Right lobe of liver (tissue), 6 donors: ENCODE data around the gene CIROP. TPM values are rescaled to one million over a fixed set of nuclear protein-coding genes. Genes with fewer than 3 reads are reported as not detected.

Experiments
- ATAC-seq, 4 donors: fragments of 200-7000 bp; cut with Tn5 transposase; one replicate each; pipeline ENCODE4 v1.9.1; 2020; ENCODE audit warnings: mild to moderate bottlenecking in 4 of 4, moderate library complexity in 4 of 4
- DNase-seq, 3 donors: peaks; one replicate each; pipeline ENCODE4 v3.0.0-alpha.2; 2020
- H3K27ac ChIP-seq, 3 donors: fragments of 200-600 bp; one replicate each; pipeline ENCODE4 v1.8.0; 2022
- H3K27me3 ChIP-seq, 2 donors: fragments of 200-600 bp; one replicate each; pipeline ENCODE4 v1.8.0; 2022
- H3K36me3 ChIP-seq, 4 donors: fragments of 200-600 bp; sonication (generic) in 1 of 4; one replicate each; pipeline versions ENCODE4 v1.5.1 to v1.8.0; 2017 to 2022; ENCODE audit warnings: control low read depth in 1 of 4
- H3K4me1 ChIP-seq, 4 donors: fragments of 200-600 bp; sonication (generic) in 1 of 4; one replicate each; pipeline versions ENCODE4 v1.5.1 to v1.8.0; 2017 to 2022; ENCODE audit warnings: control low read depth in 1 of 4
- H3K4me3 ChIP-seq, 3 donors: fragments of 200-600 bp; one replicate each; pipeline ENCODE4 v1.8.0; 2022
- H3K9me3 ChIP-seq, 4 donors: fragments of 200-600 bp; sonication (generic) in 1 of 4; one replicate each; pipeline versions ENCODE4 v1.5.1 to v1.8.0; 2017 to 2022; ENCODE audit warnings: control low read depth in 1 of 4
- CTCF ChIP-seq, 4 donors: fragments of 200-600 bp in 3 of 4; fragments of 450-650 bp in 1 of 4; IDR thresholded peaks; one replicate each; pipeline versions ENCODE4 v1.5.1 to v1.8.0; 2016 to 2022; ENCODE audit warnings: antibody characterized with exemption in 4 of 4, mild to moderate bottlenecking in 2 of 4
- POLR2A ChIP-seq: fragments of 450-650 bp; IDR thresholded peaks from one replicate; pipeline ENCODE4 v1.6.1; 2017; ENCODE audit warnings: antibody characterized with exemption, mild to moderate bottlenecking
- WGBS: methylation state at CpG from one replicate; pipeline ENCODE4 v1.1.6; 2018; ENCODE audit warnings: low coverage, low lambda C conversion rate; ENCODE audit not compliant: insufficient coverage; ENCODE audit errors: missing lambda C conversion rate; 5-methylcytosine and 5-hydroxymethylcytosine counted together
- intact Hi-C, 2 donors: fragments of 100-400 bp; cut with DNase I; formaldehyde crosslinking; loops; one replicate each; pipeline versions ENCODE4 v1.11.2 to v1.14.1; 2022
- total RNA-seq, 6 experiments: library from RNA; depleted of rRNA in 2 of 6; stranded (reverse); fragments of >200 nt in 2 of 6; fragmentation: NEBNext Ultra II Directional in 3 of 6; extraction: Animal tissue kit (Norgen Biotek cat#: 25700) in 3 of 6; gene quantifications; one replicate each; pipeline versions ENCODE4 v1.1.0 to v1.2.4, GENCODE V29; 2016 to 2023
- donor health status: DM: no; HTN: yes; CAD: no.
- donor health status: DM: no; HTN: no; CAD: no.
- donor health status: DM: no; HTN: no; CAD: no.
- donor health status: DM: no; HTN: yes; CAD: no.
- donor health status: DM: no; HTN: yes; CAD: no.

Gene CIROP
- total RNA-seq, 6 experiments from 2014 or later = not detected

- 40% methylated on average over 1 of the region's 17 CpGs for WGBS
- intact Hi-C loops = no loop called here
- DNase-seq = no peak
- H3K27me3 ChIP-seq = no peaks in the 10 kb centered on the region
- ATAC-seq = no peak
- no peak for TF ChIP-seq POLR2A
- TF ChIP-seq CTCF (IDR thresholded peaks at IDR 0.05) = no peak
- H3K4me3 ChIP-seq = no peak overlapping the region
- H3K4me1 ChIP-seq = no peaks in the 10 kb centered on the region
- peaks cover 0 to 7% (median 2%) of the 10 kb centered on the region in 4 donors for H3K36me3 ChIP-seq
- H3K27ac ChIP-seq = no peak overlapping the region
- H3K9me3 ChIP-seq = no peaks in the 10 kb centered on the region
Measured at GRCh38 chr14:23054000-23054811, 50.6 kb downstream of the CIROP start.

DNA sequence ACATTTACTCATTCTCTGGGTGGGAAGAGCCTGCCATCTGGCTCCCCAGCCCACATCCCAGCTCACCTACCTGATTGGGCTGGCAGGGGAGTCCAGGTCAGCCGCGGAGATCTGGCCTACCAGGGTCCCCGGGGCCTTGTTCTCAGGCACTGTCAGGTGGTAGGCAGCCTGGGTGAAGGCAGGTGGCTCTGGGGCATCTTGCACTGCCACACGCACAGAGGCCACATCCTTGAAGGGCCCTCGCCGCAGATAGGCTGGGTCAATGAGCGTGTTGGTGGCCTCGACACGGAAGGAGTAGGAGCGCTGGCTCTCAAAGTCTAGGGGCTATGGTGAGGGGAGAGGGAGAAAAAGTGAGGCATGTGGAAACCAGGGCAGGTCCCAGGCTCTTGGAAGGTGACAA lies 51.4 kb downstream of the CIROP start:
- ATAC-seq = no peak
- Histone ChIP-seq H3K4me1 (no peaks in the 10 kb centered on the region), H3K4me3 (no peak overlapping the region), H3K27me3 (no peaks in the 10 kb centered on the region), H3K27ac (no peak overlapping the region), H3K9me3 (no peaks in the 10 kb centered on the region), H3K36me3 (no peaks in the 10 kb centered on the region)
- TF ChIP-seq CTCF (IDR thresholded peaks at IDR 0.05) (no peak), POLR2A (no peak)
- intact Hi-C loops = no loop called here
- WGBS = 93% methylated on average over 3 of the region's 10 CpGs
- no peak for DNase-seq

- ATAC-seq (no peak), DNase-seq (no peak)
- H3K36me3 ChIP-seq = no peaks in the 10 kb centered on the region
Measured at GRCh38 chr14:23052671-23053070, 52.1 kb downstream of the CIROP start.

DNA sequence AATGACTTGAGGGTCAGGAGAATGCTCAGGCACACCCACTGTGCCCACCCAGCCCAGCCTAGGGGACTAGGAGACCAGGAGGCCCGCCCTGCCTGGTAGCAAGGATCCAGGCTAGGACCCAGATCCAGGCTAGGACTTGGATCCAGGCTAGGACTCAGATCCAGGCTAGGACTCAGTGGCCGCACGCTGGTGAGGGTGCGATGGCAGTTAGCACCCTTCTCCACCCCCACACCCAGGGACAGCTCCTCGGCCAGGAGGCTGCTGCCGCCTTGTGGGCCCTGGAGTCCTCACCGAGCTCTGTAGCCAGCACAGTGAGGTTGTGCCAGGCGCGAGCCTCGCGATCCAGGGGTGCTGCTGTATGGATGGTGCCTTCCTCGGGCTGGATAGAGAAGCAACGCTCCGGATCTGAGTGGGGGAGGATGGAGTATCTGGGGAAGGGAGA lies 52.6 kb downstream of the CIROP start:
- Histone ChIP-seq H3K36me3 (no peaks in the 10 kb centered on the region), H3K27ac (no peak overlapping the region), H3K27me3 (no peaks in the 10 kb centered on the region), H3K4me3 (no peak overlapping the region), H3K9me3 (no peaks in the 10 kb centered on the region), H3K4me1 (no peaks in the 10 kb centered on the region)
- WGBS = 83% methylated on average over 6 of the region's 14 CpGs
- no peak for DNase-seq
- no peak for ATAC-seq
- TF ChIP-seq POLR2A (no peak), CTCF (IDR thresholded peaks at IDR 0.05) (no peak)
- intact Hi-C loops = no loop called here

More at GRCh38 chr14:23052671-23053070, 52.1 kb downstream of the CIROP start:
- 83% methylated on average over 2 of the region's 3 CpGs for WGBS
- no peak overlapping the region for H3K27ac ChIP-seq
- no peaks in the 10 kb centered on the region for H3K4me1 ChIP-seq
- no peak for TF ChIP-seq POLR2A
- TF ChIP-seq CTCF (IDR thresholded peaks at IDR 0.05) = no peak
- intact Hi-C loops = no loop called here
- H3K9me3 ChIP-seq = no peaks in the 10 kb centered on the region
- no peak overlapping the region for H3K4me3 ChIP-seq
- no peaks in the 10 kb centered on the region for H3K27me3 ChIP-seq
